NCI-H2196 treated with DMSO at 0.1 percent for 48 hours (cell line): ENCODE data around the gene FAM151B.
"Not testable (repeated sequence)": the region's sequence is repeated elsewhere in the genome, so short reads cannot be mapped to it uniquely, and the experiment has no call there.

Experiments
- DNase-seq: peaks from one replicate; lab custom pipeline; 2025; ENCODE audit not compliant: unreplicated experiment; lab: John Stamatoyannopoulos, UW

FAM151B gene

GRCh38 chr5:80487829-80488721 lies at the start of gene FAM151B:
Gene FAM151B, plus strand, starts transcription at chr5:80488100. Its CDS starts 24 bp downstream, at chr5:80488124.
- DNase-seq: peak; percentile 92

GRCh38 chr5:80438739-80439138 lies 49.2 kb upstream of the FAM151B start:
- no peak for DNase-seq

GRCh38 chr5:80439213-80439612 lies 48.7 kb upstream of the FAM151B start:
- no peak for DNase-seq

GRCh38 chr5:80442742-80443141 lies 45.2 kb upstream of the FAM151B start:
- no peak for DNase-seq

- DNase-seq: no peak
Measured at GRCh38 chr5:80453366-80453765, 34.5 kb upstream of the FAM151B start.

- DNase-seq: no peak
Measured at GRCh38 chr5:80463269-80463668, 24.6 kb upstream of the FAM151B start.

- DNase-seq: no peak
Measured at GRCh38 chr5:80466669-80467485, 21.0 kb upstream of the FAM151B start.

- no peak for DNase-seq
Measured at GRCh38 chr5:80468131-80468530, 19.8 kb upstream of the FAM151B start.

GRCh38 chr5:80470631-80471030 lies 17.3 kb upstream of the FAM151B start:
- DNase-seq: not testable (repeated sequence)

GRCh38 chr5:80474929-80475328 lies 13.0 kb upstream of the FAM151B start:
- DNase-seq: no peak

GRCh38 chr5:80479713-80480112 lies 8.2 kb upstream of the FAM151B start:
- no peak for DNase-seq

GRCh38 chr5:80480354-80480753 lies 7.5 kb upstream of the FAM151B start:
- DNase-seq: no peak

GRCh38 chr5:80481019-80481893 lies 6.6 kb upstream of the FAM151B start:
- DNase-seq: no peak

- no peak for DNase-seq
Measured at GRCh38 chr5:80482578-80482977, 5.3 kb upstream of the FAM151B start.

GRCh38 chr5:80483636-80484232 lies 4.2 kb upstream of the FAM151B start:
- DNase-seq: no peak

- no peak for DNase-seq
Measured at GRCh38 chr5:80487444-80487828, 464 bp upstream of the FAM151B start.

- DNase-seq: no peak
Measured at GRCh38 chr5:80491296-80491695, 3.4 kb downstream of the FAM151B start.

- no peak for DNase-seq
Measured at GRCh38 chr5:80492741-80493140, 4.8 kb downstream of the FAM151B start.

GRCh38 chr5:80493443-80493842 lies 5.5 kb downstream of the FAM151B start:
- not testable (repeated sequence) for DNase-seq

- DNase-seq: no peak
Measured at GRCh38 chr5:80495891-80496290, 8.0 kb downstream of the FAM151B start.

GRCh38 chr5:80502800-80503199 lies 14.9 kb downstream of the FAM151B start:
- DNase-seq: no peak
